Activated CD4-positive, alpha-beta T cell treated with anti-CD3 and anti-CD28 coated beads for 36 hours (primary cell): ENCODE measurements around the gene FCHSD2. TPM values are rescaled to one million over a fixed set of nuclear protein-coding genes. Genes with fewer than 3 reads are reported as not detected.
"Not testable (repeated sequence)": the region's sequence is repeated elsewhere in the genome, so short reads cannot be mapped to it uniquely, and the experiment has no call there.

Source experiments
- ATAC-seq: fragments of 200-7000 bp; cut with Tn5 transposase; one replicate; pipeline ENCODE4 v1.10.0; 2021; ENCODE audit warnings: mild to moderate bottlenecking, moderate library complexity
- CTCF ChIA-PET: fragments of 350-600 bp; sonication (Branson Sonifier 250); formaldehyde crosslinking; loops from one replicate; lab custom pipeline; 2021; ENCODE audit warnings: antibody characterized with exemption; lab: Charles Lee
- POLR2A ChIA-PET: fragments of 350-600 bp; sonication (Branson Sonifier 250); formaldehyde crosslinking; loops from one replicate; lab custom pipeline; 2021; ENCODE audit warnings: antibody characterized with exemption, inconsistent platforms; lab: Charles Lee
- DNase-seq: peaks from one replicate; pipeline ENCODE4 v3.0.0-alpha.2; 2020
- H3K27ac Mint-ChIP-seq: one replicate; pipeline ENCODE4 v1.8.0; 2021; ENCODE audit warnings: mixed read lengths
- H3K27me3 Mint-ChIP-seq: one replicate; pipeline ENCODE4 v1.8.0; 2021; ENCODE audit warnings: mixed read lengths
- H3K36me3 Mint-ChIP-seq: one replicate; pipeline ENCODE4 v1.8.0; 2021; ENCODE audit warnings: low read depth, mixed read lengths
- H3K4me1 Mint-ChIP-seq: one replicate; pipeline ENCODE4 v1.8.0; 2021; ENCODE audit warnings: mixed read lengths
- H3K4me3 Mint-ChIP-seq: one replicate; pipeline ENCODE4 v1.8.0; 2021; ENCODE audit warnings: mild to moderate bottlenecking, moderate library complexity, mixed read lengths
- H3K9me3 Mint-ChIP-seq: one replicate; pipeline ENCODE4 v1.8.0; 2021; ENCODE audit warnings: low read depth, mixed read lengths
- intact Hi-C, 2 experiments: fragments of 100-400 bp; cut with DNase I in 1 of 2; cut with micrococcal nuclease in 1 of 2; formaldehyde crosslinking; loops; one replicate each; pipeline versions ENCODE4 v1.14.2 to v1.15.1; 2022 to 2024; cut with DNase I, micrococcal nuclease
- total RNA-seq, 2 experiments: library from RNA; stranded (reverse); gene quantifications; one replicate each; pipeline ENCODE4 v1.2.3, GENCODE V29; 2021

Gene FCHSD2
- total RNA-seq, 2 experiments from 2014 or later = 24.1 to 24.7 TPM

- H3K4me1 Mint-ChIP-seq = peaks cover 12% of the 10 kb centered on the region
- ChIA-PET CTCF (interaction anchor here (0.6 to 2.0 kb wide), 3 partner anchors 11 to 1922 kb away, joined by 3 to 4 read pairs (median 3); no protein-coding TSS in a partner anchor), POLR2A (no interaction called here)
- H3K9me3 Mint-ChIP-seq = no peaks in the 10 kb centered on the region
- DNase-seq (no peak), ATAC-seq (no peak)
- no peaks in the 10 kb centered on the region for H3K27me3 Mint-ChIP-seq
- peaks cover 16% of the 10 kb centered on the region for H3K36me3 Mint-ChIP-seq
- intact Hi-C loops = no loop called here
- no peak overlapping the region for H3K4me3 Mint-ChIP-seq
- no peak overlapping the region for H3K27ac Mint-ChIP-seq
These were observed 157.6 kb downstream of the FCHSD2 start for GRCh38 chr11:72984453-72985077.

GRCh38 chr11:72983560-72983959, 158.6 kb downstream of the FCHSD2 start:
- CTCF ChIA-PET = interaction anchor here (0.7 to 2.0 kb wide), 4 partner anchors 12 to 1921 kb away, joined by 3 to 4 read pairs (median 3); no protein-coding TSS in a partner anchor
- no peaks in the 10 kb centered on the region for H3K9me3 Mint-ChIP-seq
- H3K4me3 Mint-ChIP-seq = no peak overlapping the region
- H3K36me3 Mint-ChIP-seq = peaks cover 23% of the 10 kb centered on the region
- H3K27me3 Mint-ChIP-seq = no peaks in the 10 kb centered on the region
- peak; percentile 26 for ATAC-seq
- H3K27ac Mint-ChIP-seq = no peak overlapping the region
- peaks cover 12% of the 10 kb centered on the region for H3K4me1 Mint-ChIP-seq
- no peak for DNase-seq
- POLR2A ChIA-PET = interaction anchor here (0.5 kb wide), 1 partner anchor 928 kb away, joined by 3 read pairs; no protein-coding TSS in a partner anchor
- intact Hi-C loops = no loop called here

- ATAC-seq (no peak), DNase-seq (no peak)
- ChIA-PET CTCF (interaction anchor here (0.6 to 1.7 kb wide), 3 partner anchors 30 to 543 kb away, joined by 3 read pairs; no protein-coding TSS in a partner anchor), POLR2A (no interaction called here)
- peaks cover 2% of the 10 kb centered on the region for H3K9me3 Mint-ChIP-seq
- H3K4me3 Mint-ChIP-seq = no peak overlapping the region
- peak overlapping the region; percentile 25 for H3K27ac Mint-ChIP-seq
- peaks cover 28% of the 10 kb centered on the region for H3K36me3 Mint-ChIP-seq
- H3K27me3 Mint-ChIP-seq = no peaks in the 10 kb centered on the region
- peaks cover 12% of the 10 kb centered on the region for H3K4me1 Mint-ChIP-seq
- intact Hi-C loops = no loop called here
These were observed 160.0 kb downstream of the FCHSD2 start for GRCh38 chr11:72981971-72982685.

GRCh38 chr11:72981080-72981479, 161.0 kb downstream of the FCHSD2 start:
- Mint-ChIP-seq H3K9me3 (peaks cover 5% of the 10 kb centered on the region), H3K36me3 (peaks cover 35% of the 10 kb centered on the region), H3K27ac (no peak overlapping the region), H3K4me1 (peaks cover 17% of the 10 kb centered on the region), H3K4me3 (no peak overlapping the region), H3K27me3 (no peaks in the 10 kb centered on the region)
- DNase-seq = no peak
- intact Hi-C loops = no loop called here
- CTCF ChIA-PET = interaction anchor here (0.7 to 1.7 kb wide), 4 partner anchors 10 to 83 kb away, joined by 3 to 5 read pairs (median 4); no protein-coding TSS in a partner anchor
- POLR2A ChIA-PET = no interaction called here
- no peak for ATAC-seq

GRCh38 chr11:72977782-72978181, 164.3 kb downstream of the FCHSD2 start:
- H3K27ac Mint-ChIP-seq, intact Hi-C loops, H3K27me3 Mint-ChIP-seq, POLR2A ChIA-PET, CTCF ChIA-PET, H3K9me3 Mint-ChIP-seq, DNase-seq, H3K4me3 Mint-ChIP-seq, ATAC-seq: not testable (repeated sequence)
- Mint-ChIP-seq H3K4me1 (peaks cover 24% of the 10 kb centered on the region), H3K36me3 (peaks cover 43% of the 10 kb centered on the region)

- intact Hi-C loops, ATAC-seq, POLR2A ChIA-PET, H3K4me3 Mint-ChIP-seq, H3K27ac Mint-ChIP-seq, H3K27me3 Mint-ChIP-seq, CTCF ChIA-PET, H3K9me3 Mint-ChIP-seq, DNase-seq: not testable (repeated sequence)
- Mint-ChIP-seq H3K4me1 (peaks cover 26% of the 10 kb centered on the region), H3K36me3 (peaks cover 39% of the 10 kb centered on the region)
These were observed 165.6 kb downstream of the FCHSD2 start for GRCh38 chr11:72976522-72976892.

GRCh38 chr11:72975778-72976521, 166.2 kb downstream of the FCHSD2 start:
- Mint-ChIP-seq H3K9me3 (peaks cover 5% of the 10 kb centered on the region), H3K27ac (no peak overlapping the region), H3K36me3 (peaks cover 39% of the 10 kb centered on the region), H3K4me3 (no peak overlapping the region), H3K27me3 (no peaks in the 10 kb centered on the region), H3K4me1 (peaks cover 30% of the 10 kb centered on the region)
- intact Hi-C loops = no loop called here
- ATAC-seq = peak; percentile 74
- no peak for DNase-seq
- ChIA-PET POLR2A (no interaction called here), CTCF (no interaction called here)

- peaks cover 35% of the 10 kb centered on the region for H3K36me3 Mint-ChIP-seq
- H3K4me1 Mint-ChIP-seq = peaks cover 41% of the 10 kb centered on the region
- no peak for ATAC-seq
- intact Hi-C loops = loop anchor here in 1 of 2 experiments (5.0 kb wide), 1 partner anchor 168 kb away; the partner anchor contains the start of gene FCHSD2
- DNase-seq = no peak
- H3K4me3 Mint-ChIP-seq = no peak overlapping the region
- ChIA-PET POLR2A (no interaction called here), CTCF (no interaction called here)
- no peak overlapping the region for H3K27ac Mint-ChIP-seq
- H3K27me3 Mint-ChIP-seq = no peaks in the 10 kb centered on the region
- peaks cover 5% of the 10 kb centered on the region for H3K9me3 Mint-ChIP-seq
These were observed 167.5 kb downstream of the FCHSD2 start for GRCh38 chr11:72974487-72975205.

- intact Hi-C loops = loop anchor here in 1 of 2 experiments (5.0 kb wide), 1 partner anchor 170 kb away; the partner anchor contains the start of gene FCHSD2
- ChIA-PET CTCF (no interaction called here), POLR2A (no interaction called here)
- peaks cover 47% of the 10 kb centered on the region for H3K4me1 Mint-ChIP-seq
- no peak for ATAC-seq
- H3K36me3 Mint-ChIP-seq = peaks cover 23% of the 10 kb centered on the region
- H3K9me3 Mint-ChIP-seq = peaks cover 3% of the 10 kb centered on the region
- no peak for DNase-seq
- H3K27ac Mint-ChIP-seq = no peak overlapping the region
- no peaks in the 10 kb centered on the region for H3K27me3 Mint-ChIP-seq
- H3K4me3 Mint-ChIP-seq = no peak overlapping the region
These were observed 169.5 kb downstream of the FCHSD2 start for GRCh38 chr11:72972496-72973128.

GRCh38 chr11:72971192-72971967, 170.7 kb downstream of the FCHSD2 start:
- Mint-ChIP-seq H3K36me3 (peaks cover 14% of the 10 kb centered on the region), H3K4me3 (no peak overlapping the region), H3K27ac (no peak overlapping the region), H3K27me3 (no peaks in the 10 kb centered on the region), H3K9me3 (no peaks in the 10 kb centered on the region), H3K4me1 (peaks cover 44% of the 10 kb centered on the region)
- CTCF ChIA-PET = interaction anchor here (0.7 to 1.5 kb wide), 2 partner anchors 9 to 728 kb away, joined by 3 to 5 read pairs; no protein-coding TSS in a partner anchor
- POLR2A ChIA-PET = interaction anchor here (0.6 kb wide), 1 partner anchor 875 kb away, joined by 4 read pairs; no protein-coding TSS in a partner anchor
- DNase-seq (no peak), ATAC-seq (no peak)
- intact Hi-C loops = loop anchor here (2.0 to 5.0 kb wide), 2 partner anchors 157 to 171 kb away; partner anchors contain the start of genes ATG16L2 (in 1 of the 2) and FCHSD2 (in 1 of the 2)
